Transverse colon (tissue), 4 donors: ENCODE data around the gene SGF29. TPM values are rescaled to one million over a fixed set of nuclear protein-coding genes. Genes with fewer than 3 reads are reported as not detected.
"Not testable (repeated sequence)": the region's sequence is repeated elsewhere in the genome, so short reads cannot be mapped to it uniquely, and the experiment has no call there.

Experiments
- DNase-seq: peaks from one replicate; pipeline ENCODE4 v3.0.0-alpha.2; 2019
- H3K27ac ChIP-seq, 4 donors: fragments of 200-600 bp; sonication (generic); 2 replicates each; pipeline ENCODE4 v1.5.1; 2016 to 2018; ENCODE audit warnings: inconsistent platforms in 4 of 4
- H3K27me3 ChIP-seq: fragments of 200-600 bp; sonication (generic); 2 replicates; pipeline ENCODE4 v1.5.1; 2017; ENCODE audit warnings: inconsistent platforms
- H3K36me3 ChIP-seq, 4 donors: fragments of 200-600 bp; sonication (generic); 2 replicates each; pipeline ENCODE4 v1.5.1; 2017 to 2019; ENCODE audit warnings: inconsistent platforms in 4 of 4
- H3K4me1 ChIP-seq, 4 donors: fragments of 200-600 bp; sonication (generic); 2 replicates each; pipeline ENCODE4 v1.5.1; 2017 to 2020; ENCODE audit warnings: inconsistent platforms in 4 of 4
- H3K4me3 ChIP-seq, 4 donors: fragments of 200-600 bp; sonication (generic); 1 replicate in 1 of 4; 2 replicates in 3 of 4; pipeline versions ENCODE4 v1.5.1 to v1.6.1; 2017 to 2019; ENCODE audit warnings: inconsistent platforms in 4 of 4
- H3K9me3 ChIP-seq, 2 donors: fragments of 200-600 bp; sonication (generic); 2 replicates each; pipeline ENCODE4 v1.5.1; 2017 to 2019; ENCODE audit warnings: inconsistent platforms in 2 of 2
- CTCF ChIP-seq, 5 experiments: fragments of 200-600 bp in 3 of 5; fragments of 450-650 bp in 2 of 5; sonication (generic) in 3 of 5; IDR thresholded peaks; 1 replicate in 2 of 5; 2 replicates in 3 of 5; pipeline ENCODE4 v1.5.1; 2016 to 2017; ENCODE audit warnings: antibody characterized with exemption in 5 of 5, inconsistent platforms in 3 of 5, mild to moderate bottlenecking in 2 of 5, moderate library complexity in 1 of 5
- EP300 ChIP-seq: sonication (generic); formaldehyde crosslinking; IDR thresholded peaks from one replicate; pipeline ENCODE4 v1.6.1; 2017; ENCODE audit warnings: antibody characterized with exemption, low read depth
- POLR2A ChIP-seq: fragments of 450-650 bp; IDR thresholded peaks from one replicate; pipeline ENCODE4 v1.6.1; 2016; ENCODE audit warnings: antibody characterized with exemption, mild to moderate bottlenecking, moderate library complexity
- POLR2AphosphoS5 ChIP-seq, 3 donors: sonication (generic); formaldehyde crosslinking; IDR thresholded peaks; one replicate each; pipeline ENCODE4 v1.6.1; 2016; ENCODE audit warnings: antibody characterized with exemption in 3 of 3
- WGBS, 2 donors: methylation state at CpG; one replicate each; pipeline ENCODE4 v1.1.5; 2018; ENCODE audit warnings: low coverage in 1 of 2; 5-methylcytosine and 5-hydroxymethylcytosine counted together
- in situ Hi-C, 4 donors: fragments of 200-750 bp; cut with MboI; loops; one replicate each; pipeline versions ENCODE4 v1.15.0 to v1.15.1; 2017; ENCODE audit warnings: low sequenced_read_pairs in 3 of 4, low pct_ligation_motif_present in 1 of 4, low pct_unique_long_range_greater_than_20kb in 1 of 4
- intact Hi-C: fragments of 100-400 bp; cut with DNase I; formaldehyde crosslinking; loops from one replicate; pipeline ENCODE4 v1.15.1; 2023; ENCODE audit warnings: low total_unique reads
- total RNA-seq, 4 donors: library from RNA; depleted of rRNA; stranded (reverse); fragments of >200 nt; gene quantifications; one replicate each; pipeline ENCODE4 v1.1.0, GENCODE V29; 2016

SGF29 gene
- total RNA-seq, 4 donors from 2014 or later = 22.1 to 95.0 (median 32.1) TPM

DNA sequence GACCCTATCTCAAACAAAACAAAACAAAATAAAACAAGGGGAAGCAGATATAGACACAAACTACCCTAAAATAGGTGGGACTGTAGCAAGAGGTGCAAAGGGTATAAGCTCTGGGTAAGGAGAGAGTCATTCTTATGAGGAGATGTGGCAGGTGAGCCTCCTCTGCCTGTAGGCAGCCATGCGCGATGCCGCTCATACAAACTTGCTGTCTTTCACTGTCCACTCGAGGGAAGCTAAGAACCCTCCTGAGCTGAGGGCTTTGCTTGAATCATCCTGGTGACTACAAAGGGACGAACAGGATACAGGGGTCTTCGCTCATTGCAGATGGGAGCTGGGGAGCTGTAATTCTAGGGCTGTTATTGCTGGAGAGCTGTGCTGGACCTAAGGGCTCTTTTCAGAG, 32.3 kb upstream of the SGF29 start:
- Histone ChIP-seq H3K27ac (no peak overlapping the region), H3K27me3 (no peaks in the 10 kb centered on the region), H3K4me3 (no peak overlapping the region), H3K9me3 (no peaks in the 10 kb centered on the region), H3K36me3 (no peaks in the 10 kb centered on the region), H3K4me1 (peaks cover 0 to 16% (median 4%) of the 10 kb centered on the region in 4 donors)
- intact Hi-C loops (no loop called here), in situ Hi-C loops (no loop called here)
- WGBS, 2 donors = 90 to 93% methylated on average over 4 to 6 of the region's 6 CpGs
- TF ChIP-seq EP300 = no peak
- TF ChIP-seq POLR2A = no peak
- no peak for TF ChIP-seq POLR2AphosphoS5 (IDR thresholded peaks at IDR 0.05)
- TF ChIP-seq CTCF (IDR thresholded peaks at IDR 0.05) = no peak
- no peak for DNase-seq

- WGBS, 2 donors = 61 to 76% methylated on average over 5 to 8 of the region's 11 CpGs
Observed at GRCh38 chr16:28522792-28523191, 30.9 kb upstream of the SGF29 start.

GRCh38 chr16:28524681-28525171, 29.0 kb upstream of the SGF29 start:
- Histone ChIP-seq H3K9me3 (no peaks in the 10 kb centered on the region), H3K27me3 (no peaks in the 10 kb centered on the region), H3K27ac (no peak overlapping the region), H3K36me3 (no peaks in the 10 kb centered on the region), H3K4me3 (no peak overlapping the region), H3K4me1 (peaks cover 0 to 18% (median 5%) of the 10 kb centered on the region in 4 donors)
- in situ Hi-C loops (no loop called here), intact Hi-C loops (no loop called here)
- TF ChIP-seq CTCF (IDR thresholded peaks at IDR 0.05) = no peak
- TF ChIP-seq POLR2A = no peak
- TF ChIP-seq EP300 = no peak
- TF ChIP-seq POLR2AphosphoS5 (IDR thresholded peaks at IDR 0.05) = no peak
- 33 to 76% methylated on average over 1 to 6 of the region's 6 CpGs for WGBS, 2 donors
- DNase-seq = no peak

More at GRCh38 chr16:28522792-28523191, 30.9 kb upstream of the SGF29 start:
- intact Hi-C loops = no loop called here
- TF ChIP-seq POLR2AphosphoS5 (IDR thresholded peaks at IDR 0.05) (no peak), POLR2A (no peak), CTCF (IDR thresholded peaks at IDR 0.05) (no peak)
- no peaks in the 10 kb centered on the region for H3K9me3 ChIP-seq
- no peaks in the 10 kb centered on the region for H3K27me3 ChIP-seq
- DNase-seq = no peak
- in situ Hi-C loops = no loop called here
- H3K27ac ChIP-seq = no peak overlapping the region
- no peaks in the 10 kb centered on the region for H3K36me3 ChIP-seq
- H3K4me1 ChIP-seq = peaks cover 0 to 18% (median 5%) of the 10 kb centered on the region in 4 donors
- no peak overlapping the region for H3K4me3 ChIP-seq

DNA sequence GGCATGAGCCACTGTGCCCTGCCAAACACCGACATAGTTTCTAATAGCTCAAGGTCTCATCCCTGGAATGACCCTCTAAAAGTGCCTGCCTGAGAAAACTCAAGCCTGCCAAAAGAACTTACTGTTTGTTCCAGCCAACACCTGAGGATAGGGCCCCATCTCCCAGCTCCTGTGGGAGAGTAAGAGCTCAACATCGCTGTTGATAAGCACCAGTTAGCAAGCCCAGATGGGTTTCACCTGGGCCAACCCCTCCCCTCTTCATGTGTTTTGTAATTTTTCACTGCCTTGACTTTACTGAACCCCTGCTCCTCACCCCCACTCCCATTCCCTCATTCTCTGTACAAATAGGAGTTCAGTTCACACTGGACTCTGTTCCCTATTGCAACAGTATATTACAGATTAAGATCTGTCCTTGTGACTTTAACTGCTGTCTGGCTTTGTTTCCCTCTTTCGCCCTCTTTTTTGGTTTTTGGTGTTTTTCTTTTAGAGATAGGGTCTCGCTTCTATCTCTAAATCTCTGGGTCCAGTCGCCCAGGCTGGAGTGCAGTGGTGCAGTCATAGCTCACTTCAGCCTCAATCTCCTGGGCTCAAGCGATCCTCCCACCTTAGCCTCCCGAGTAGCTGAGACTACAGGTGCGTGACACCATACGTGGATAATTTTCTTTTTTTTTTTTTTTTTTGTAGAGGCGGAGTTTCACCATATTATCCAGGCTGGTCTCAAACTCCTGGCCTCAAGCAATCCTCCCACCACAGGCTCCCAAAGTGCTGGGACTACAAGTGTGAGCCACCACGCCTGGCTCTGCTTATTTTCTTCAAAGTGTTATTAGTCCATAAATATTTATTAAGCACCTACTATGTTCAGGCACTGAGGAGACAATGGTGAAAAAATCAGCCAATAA, 27.3 kb upstream of the SGF29 start:
- no peak for DNase-seq
- no peaks in the 10 kb centered on the region for H3K36me3 ChIP-seq
- in situ Hi-C loops = no loop called here
- H3K9me3 ChIP-seq = no peaks in the 10 kb centered on the region
- H3K27me3 ChIP-seq = no peaks in the 10 kb centered on the region
- no peak overlapping the region for H3K4me3 ChIP-seq
- intact Hi-C loops = no loop called here
- WGBS, 2 donors = 69 to 73% methylated on average over 7 to 11 of the region's 11 CpGs
- TF ChIP-seq CTCF (IDR thresholded peaks at IDR 0.05) (no peak), POLR2A (no peak), POLR2AphosphoS5 (IDR thresholded peaks at IDR 0.05) (no peak), EP300 (no peak)
- peak overlapping the region in 3 of 4 donors; percentile 13 to 38 (median 30) for H3K27ac ChIP-seq
- H3K4me1 ChIP-seq = peaks cover 0 to 18% (median 5%) of the 10 kb centered on the region in 4 donors

DNA sequence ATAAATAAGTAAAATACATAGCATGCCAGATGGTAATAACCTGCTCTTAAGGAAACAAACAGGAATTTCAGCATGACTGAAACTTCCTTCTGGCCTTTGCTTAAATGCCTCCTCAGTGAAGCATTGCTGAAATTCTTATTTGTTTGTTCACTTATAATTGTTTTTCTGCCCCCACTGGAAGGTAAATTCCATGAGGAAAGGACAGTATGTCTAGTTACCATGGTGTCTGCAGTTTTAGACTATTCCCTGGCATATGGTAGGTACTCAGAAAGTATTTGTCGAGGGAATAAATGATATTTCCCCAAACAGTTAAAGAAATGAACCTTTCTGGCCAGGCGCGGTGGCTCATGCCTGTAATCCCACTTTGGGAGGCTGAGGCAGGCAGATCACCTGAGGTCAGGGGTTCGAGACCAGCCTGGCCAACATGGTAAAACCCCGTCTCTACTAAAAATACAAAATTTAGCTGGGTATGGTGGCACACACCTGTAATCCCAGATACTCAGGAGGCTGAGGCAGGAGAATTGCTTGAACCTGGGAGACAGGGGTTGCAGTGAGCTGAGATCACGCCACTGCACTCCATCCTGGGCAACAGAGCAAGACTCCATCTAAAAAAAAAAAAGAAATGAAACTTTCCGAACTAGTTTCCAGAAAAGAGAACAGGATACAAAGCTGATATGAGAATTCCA, 26.5 kb upstream of the SGF29 start:
- H3K4me3 ChIP-seq, DNase-seq, intact Hi-C loops, H3K27me3 ChIP-seq, H3K9me3 ChIP-seq, H3K36me3 ChIP-seq, in situ Hi-C loops: not testable (repeated sequence)
- Histone ChIP-seq H3K27ac (peak overlapping the region in 2 of 4 donors; percentile 4 to 38), H3K4me1 (peaks cover 3 to 24% (median 8%) of the 10 kb centered on the region in 4 donors)
- 67 to 97% methylated on average over 1 to 7 of the region's 7 CpGs for WGBS, 2 donors
